Activated CD4-positive, alpha-beta T cell treated with anti-CD3 and anti-CD28 coated beads for 24 hours (primary cell): ENCODE data around the gene NRXN3.

Source experiments
- DNase-seq, 2 donors: peaks; one replicate each; pipeline ENCODE4 v3.0.0-alpha.2; 2020; ENCODE audit warnings: low read depth in 2 of 2

Gene NRXN3

GRCh38 chr14:78637489-78637888 is 467.3 kb downstream of the NRXN3 start:
- DNase-seq: no peak

DNA sequence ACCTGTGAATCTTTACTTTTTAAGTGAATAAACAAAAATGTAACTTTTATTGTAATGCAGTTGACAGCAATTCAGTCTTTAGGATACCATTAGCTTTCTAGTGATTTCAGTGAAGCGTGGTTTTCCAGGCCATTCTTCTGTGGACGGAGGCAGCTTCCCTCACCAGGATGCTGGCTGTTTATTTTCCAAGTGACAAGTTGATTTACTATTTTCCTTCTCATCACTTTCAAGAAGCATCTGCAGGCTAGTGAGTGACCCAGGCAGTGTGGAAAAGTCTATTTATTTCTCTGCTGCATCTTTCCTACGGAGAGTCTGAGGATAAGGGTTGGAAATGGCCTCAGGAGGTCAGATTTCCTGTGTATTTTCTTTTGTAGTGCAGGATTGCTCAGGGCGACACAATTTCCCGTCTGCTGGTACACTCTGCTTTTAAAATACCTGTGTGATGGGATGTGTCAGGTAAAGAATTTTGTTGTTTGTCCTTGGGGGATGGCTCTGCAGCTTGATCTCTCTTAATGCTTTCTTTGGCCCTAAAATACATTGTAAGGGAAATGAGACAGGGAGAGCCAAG is 467.8 kb downstream of the NRXN3 start:
- no peak for DNase-seq

DNA sequence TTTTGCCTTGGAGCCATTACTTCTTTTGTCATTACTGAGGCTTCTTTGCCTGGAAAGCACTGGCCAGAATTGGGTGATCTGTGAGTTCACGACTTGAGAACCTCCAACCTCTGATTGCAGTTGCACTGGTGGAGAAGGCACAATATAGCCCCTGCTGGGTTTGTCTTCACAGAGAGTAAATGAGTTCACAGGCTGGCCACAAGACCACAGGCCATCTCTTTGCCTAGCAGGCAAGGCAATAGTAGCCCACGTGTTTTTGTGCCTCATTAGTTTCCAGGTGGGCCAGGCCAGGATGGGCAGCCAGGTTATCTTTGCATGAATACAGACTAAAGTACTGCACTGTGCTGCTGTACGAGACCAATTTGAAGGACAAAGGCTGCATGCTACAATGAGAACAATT is 468.8 kb downstream of the NRXN3 start:
- no peak for DNase-seq

GRCh38 chr14:78644824-78645559 is 474.8 kb downstream of the NRXN3 start:
- DNase-seq: no peak

GRCh38 chr14:78652727-78653126 is 482.6 kb downstream of the NRXN3 start:
- DNase-seq: no peak

- DNase-seq: no peak
These were observed 483.0 kb downstream of the NRXN3 start for GRCh38 chr14:78653173-78653572.

- no peak for DNase-seq
These were observed 487.3 kb downstream of the NRXN3 start for GRCh38 chr14:78657451-78657850.

GRCh38 chr14:78664841-78665240 is 494.7 kb downstream of the NRXN3 start:
- DNase-seq: no peak

- DNase-seq: no peak
These were observed 496.3 kb downstream of the NRXN3 start for GRCh38 chr14:78666336-78667056.

DNA sequence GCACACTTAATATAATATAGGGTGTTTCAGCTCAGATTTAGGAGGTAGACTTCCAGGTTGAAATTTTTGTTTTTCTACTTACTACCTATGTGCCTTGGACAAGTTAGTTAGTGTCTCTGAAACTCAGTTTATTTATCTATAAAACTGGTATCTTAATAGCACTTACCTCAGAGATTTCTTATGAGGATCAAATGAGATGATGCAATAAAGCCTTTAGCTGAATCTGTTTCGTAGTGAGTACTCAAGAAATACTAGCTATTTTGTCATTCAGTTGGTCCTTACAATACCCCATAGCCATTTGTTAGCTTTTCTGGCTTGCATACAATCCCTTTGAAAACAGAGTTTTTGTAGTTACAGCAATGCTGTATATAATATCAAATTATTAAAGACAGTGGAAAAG is 497.0 kb downstream of the NRXN3 start:
- no peak for DNase-seq

DNA sequence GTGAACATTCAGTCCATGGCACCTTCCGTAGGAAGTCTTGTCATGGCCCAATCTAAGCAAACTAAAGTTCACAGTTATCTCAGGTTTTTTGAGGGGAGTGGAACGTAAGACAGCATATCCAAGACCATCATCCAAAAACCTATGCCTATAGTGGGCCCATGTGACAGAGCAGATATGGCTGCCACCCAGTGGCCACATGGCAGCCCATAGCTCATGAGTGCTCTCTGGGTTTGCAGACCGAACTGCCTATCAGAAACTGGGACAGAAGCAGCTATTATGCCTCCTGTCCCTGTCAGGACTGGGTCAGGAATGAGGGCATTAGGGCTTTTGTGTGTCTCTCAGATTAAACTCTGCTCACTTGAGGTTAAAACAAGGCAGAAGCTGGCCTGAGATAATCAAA is 503.7 kb downstream of the NRXN3 start:
- DNase-seq: no peak

DNA sequence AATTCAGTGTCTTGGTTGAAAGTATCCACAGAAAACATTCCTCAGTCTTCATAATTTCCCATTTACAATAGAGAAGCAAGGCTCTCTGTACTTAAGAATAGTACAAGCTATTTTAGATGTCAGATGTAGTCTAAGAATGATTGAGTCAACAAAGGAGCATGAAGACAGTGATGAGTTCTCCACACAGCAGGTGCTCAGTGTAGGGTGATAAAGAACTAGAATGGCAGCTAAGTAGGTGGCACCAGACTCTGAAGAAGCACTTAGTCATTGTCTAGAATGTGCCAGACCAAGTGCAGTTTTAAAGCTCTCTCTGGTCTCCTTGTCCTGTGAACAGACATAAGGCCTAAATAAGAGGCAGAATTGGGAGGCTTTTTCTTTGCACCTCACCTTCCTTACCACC is 504.6 kb downstream of the NRXN3 start:
- no peak for DNase-seq

DNA sequence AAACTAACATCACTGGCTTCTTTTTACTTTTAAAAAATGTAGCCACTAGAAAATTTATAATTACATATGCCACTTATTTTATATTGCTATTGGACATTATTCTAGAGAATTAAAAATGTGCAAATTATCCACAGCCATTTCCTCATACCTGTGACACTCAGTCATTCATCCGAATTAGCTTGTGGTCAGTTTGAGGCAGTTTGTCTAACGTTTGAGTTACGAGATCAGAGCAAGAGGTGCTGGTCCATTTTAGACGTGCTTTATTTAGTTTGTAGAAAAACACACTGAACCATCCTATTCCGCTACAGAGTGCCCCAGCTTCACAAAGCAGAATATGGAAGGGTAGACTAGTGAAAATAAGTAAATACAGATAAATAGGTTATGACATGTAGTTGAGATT is 513.0 kb downstream of the NRXN3 start:
- no peak for DNase-seq

GRCh38 chr14:78683981-78684380 is 513.8 kb downstream of the NRXN3 start:
- no peak for DNase-seq

- DNase-seq: no peak
These were observed 518.3 kb downstream of the NRXN3 start for GRCh38 chr14:78688503-78688902.

DNA sequence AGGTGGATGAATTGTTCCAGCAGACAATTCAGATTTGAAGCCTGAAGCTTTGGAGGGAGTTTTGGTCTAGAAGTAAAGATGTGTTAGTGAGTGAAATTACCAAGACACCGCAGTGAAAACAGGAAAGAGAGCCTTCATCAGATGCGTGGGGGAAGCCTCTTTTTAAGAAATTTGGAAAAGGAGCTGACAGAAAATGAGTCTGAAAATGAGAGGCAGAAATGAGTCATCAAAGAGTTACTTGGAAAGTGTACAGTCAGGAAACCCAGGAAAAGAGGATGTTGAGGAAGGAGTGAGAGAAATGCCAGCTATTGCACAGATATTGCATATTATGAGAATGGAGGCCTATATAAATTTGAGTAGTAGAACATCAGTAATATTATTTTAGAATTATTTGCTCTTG is 520.7 kb downstream of the NRXN3 start:
- DNase-seq: no peak

GRCh38 chr14:78697341-78697740 is 527.2 kb downstream of the NRXN3 start:
- no peak for DNase-seq

DNA sequence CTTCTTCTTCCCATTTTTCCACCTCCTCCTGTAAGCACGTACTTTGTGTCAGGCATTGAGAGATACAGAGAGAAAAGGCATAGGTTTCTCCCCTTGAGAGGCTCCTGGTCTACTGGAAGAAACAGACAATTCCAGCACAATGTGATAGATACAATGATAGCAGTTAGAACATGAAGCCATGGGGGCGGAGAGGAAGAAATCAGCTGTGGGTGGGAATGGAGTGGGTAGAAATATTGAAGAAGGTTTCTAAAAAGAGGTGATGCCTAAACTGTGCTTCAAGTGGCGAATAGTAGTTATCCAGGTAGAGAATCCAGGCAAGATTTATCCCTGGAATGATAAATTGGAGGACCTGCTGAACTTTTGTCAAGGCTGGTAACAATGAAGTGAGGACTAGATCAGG is 528.8 kb downstream of the NRXN3 start:
- no peak for DNase-seq

- DNase-seq: no peak
These were observed 530.1 kb downstream of the NRXN3 start for GRCh38 chr14:78700236-78700635.

GRCh38 chr14:78701246-78701645 is 531.1 kb downstream of the NRXN3 start:
- no peak for DNase-seq

- no peak for DNase-seq
These were observed 534.8 kb downstream of the NRXN3 start for GRCh38 chr14:78704965-78705364.

DNA sequence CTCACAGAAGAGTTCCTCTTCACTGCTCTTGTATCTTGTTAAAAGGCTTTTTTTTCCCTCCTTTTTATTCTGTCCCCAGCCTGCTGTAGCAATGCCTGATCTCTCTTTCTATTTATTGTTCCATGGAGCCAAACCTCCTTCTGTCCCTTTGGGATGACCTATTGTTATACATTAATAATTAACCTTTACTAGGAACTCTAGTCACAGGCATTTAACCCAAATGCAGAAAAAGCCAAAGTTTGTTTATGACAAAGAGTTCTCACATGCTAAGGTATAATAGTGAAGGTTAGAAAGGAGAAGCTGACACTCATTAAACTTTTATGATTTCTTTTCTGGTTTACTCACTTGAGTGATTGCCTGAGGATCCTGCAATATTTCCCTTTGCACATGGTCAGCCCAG is 535.8 kb downstream of the NRXN3 start:
- no peak for DNase-seq
